AG04450 (cell line): ENCODE data around the gene TTC3. TPM values are rescaled to one million over a fixed set of nuclear protein-coding genes. Genes with fewer than 3 reads are reported as not detected.

Source experiments
- CTCF ChIA-PET: fragments of 300-600, 350-600 bp; formaldehyde crosslinking; extraction: SDS; loops from one replicate; lab custom pipeline; 2022; ENCODE audit warnings: antibody characterized with exemption, inconsistent platforms; lab: Charles Lee
- POLR2A ChIA-PET: fragments of 350-600 bp; formaldehyde crosslinking; extraction: SDS; loops from one replicate; lab custom pipeline; 2021; ENCODE audit warnings: antibody characterized with exemption, inconsistent platforms; lab: Yijun Ruan, JAX
- DNase-seq: peaks from one replicate; pipeline ENCODE4 v3.0.0-alpha.2; 2011; ENCODE audit warnings: low read depth, low spot score
- H3K27ac ChIP-seq: one replicate; pipeline ENCODE4 v1.5.1; 2012; ENCODE audit warnings: low read depth, low read length, control low read depth
- H3K27me3 ChIP-seq: one replicate; pipeline ENCODE4 v1.6.0; 2012; ENCODE audit warnings: low read length; ENCODE audit not compliant: control insufficient read depth, insufficient read depth
- H3K4me3 ChIP-seq: 2 replicates; pipeline ENCODE4 v1.5.1; 2011; ENCODE audit warnings: mild to moderate bottlenecking, low read depth, low read length, control low read depth
- H3K9me3 ChIP-seq: 2 replicates; pipeline ENCODE4 v1.5.1; 2012; ENCODE audit warnings: low read length; ENCODE audit not compliant: control insufficient read depth, insufficient read depth
- CTCF ChIP-seq: IDR thresholded peaks from 2 replicates; pipeline ENCODE4 v1.5.1; 2011; ENCODE audit warnings: low read depth, low read length, control low read depth, inconsistent platforms
- polyA plus RNA-seq: library from polyadenylated mRNA; depleted of rRNA; stranded (reverse); fragments of >200 nt; gene quantifications from 2 replicates; pipeline ENCODE4 v1.2.3, GENCODE V29; 2011

Gene TTC3
- polyA plus RNA-seq, 1 experiment = 224 TPM

DNA sequence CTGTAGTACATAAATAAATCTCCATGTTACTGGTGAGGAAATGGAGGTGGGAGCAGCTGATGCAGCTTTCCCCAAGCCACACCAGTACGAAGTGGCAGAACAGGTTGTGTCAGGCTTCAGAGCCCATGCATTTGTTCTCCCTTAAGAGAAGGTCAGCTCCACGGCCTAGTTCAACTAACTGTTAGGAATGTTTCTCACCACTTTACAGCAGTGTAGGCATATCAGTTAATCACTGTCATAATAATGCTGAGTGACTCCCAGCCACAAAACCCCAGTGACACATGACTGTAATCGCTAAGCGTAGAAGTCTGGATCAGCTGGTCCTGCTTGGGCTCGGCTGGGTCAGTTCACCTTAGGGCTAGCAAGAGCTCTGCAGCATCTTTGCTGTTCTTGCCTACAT is 103.7 kb downstream of the TTC3 start:
- ChIA-PET CTCF (no interaction called here), POLR2A (no interaction called here)
- H3K27me3 ChIP-seq = no peaks in the 10 kb centered on the region
- H3K4me3 ChIP-seq = no peak overlapping the region
- no peak for TF ChIP-seq CTCF
- H3K27ac ChIP-seq = no peak overlapping the region
- H3K9me3 ChIP-seq = no peaks in the 10 kb centered on the region
- DNase-seq = no peak

DNA sequence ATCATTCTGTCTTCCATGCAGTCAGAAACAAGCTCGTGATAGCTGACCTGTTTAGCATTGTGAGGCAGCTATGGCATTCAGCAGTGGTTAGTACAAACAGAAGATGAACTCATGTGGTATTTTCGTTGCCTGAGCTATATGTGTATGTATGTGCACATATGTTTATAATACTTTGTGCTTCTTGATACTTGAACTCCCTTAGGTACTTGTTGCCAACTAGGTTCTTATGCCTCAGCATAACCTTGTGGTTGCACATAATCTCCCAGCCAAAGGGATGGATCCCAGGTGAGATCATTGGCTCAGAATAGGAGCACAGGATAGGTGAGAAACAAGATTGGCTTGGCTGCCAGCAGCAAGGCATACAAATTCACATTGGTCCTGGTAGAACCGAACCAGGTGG is 108.0 kb downstream of the TTC3 start:
- CTCF ChIA-PET = interaction anchor here (0.6 kb wide), 1 partner anchor 70 kb away, joined by 4 read pairs; no protein-coding TSS in a partner anchor

DNA sequence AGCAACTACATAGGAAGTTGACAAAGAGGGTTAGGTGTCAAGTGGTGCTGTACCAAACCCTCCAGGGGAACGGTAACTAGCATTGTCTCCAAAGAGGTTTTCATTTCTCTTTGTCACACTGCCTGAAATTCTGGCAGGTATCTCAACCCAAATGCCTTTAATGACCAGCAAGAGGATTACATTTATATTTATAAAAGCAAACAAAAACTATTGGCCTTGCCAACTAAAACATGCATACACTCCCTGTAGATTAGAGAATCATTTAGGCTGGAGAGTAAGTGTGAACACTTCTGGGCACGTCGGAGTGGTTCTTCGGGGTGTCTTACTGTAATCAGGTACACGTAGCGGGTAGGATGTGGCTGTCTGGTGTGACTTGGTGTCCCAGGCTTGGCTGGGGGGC is 109.2 kb downstream of the TTC3 start:
- no peak for DNase-seq
- H3K4me3 ChIP-seq = no peak overlapping the region
- no peaks in the 10 kb centered on the region for H3K9me3 ChIP-seq
- ChIA-PET CTCF (no interaction called here), POLR2A (no interaction called here)
- no peak for TF ChIP-seq CTCF
- no peak overlapping the region for H3K27ac ChIP-seq
- no peaks in the 10 kb centered on the region for H3K27me3 ChIP-seq

More for the DNA sequence above, 108.0 kb downstream of the TTC3 start:
- POLR2A ChIA-PET = no interaction called here
- Histone ChIP-seq H3K27ac (no peak overlapping the region), H3K9me3 (no peaks in the 10 kb centered on the region), H3K4me3 (no peak overlapping the region), H3K27me3 (no peaks in the 10 kb centered on the region)
- DNase-seq = no peak
- no peak for TF ChIP-seq CTCF

DNA sequence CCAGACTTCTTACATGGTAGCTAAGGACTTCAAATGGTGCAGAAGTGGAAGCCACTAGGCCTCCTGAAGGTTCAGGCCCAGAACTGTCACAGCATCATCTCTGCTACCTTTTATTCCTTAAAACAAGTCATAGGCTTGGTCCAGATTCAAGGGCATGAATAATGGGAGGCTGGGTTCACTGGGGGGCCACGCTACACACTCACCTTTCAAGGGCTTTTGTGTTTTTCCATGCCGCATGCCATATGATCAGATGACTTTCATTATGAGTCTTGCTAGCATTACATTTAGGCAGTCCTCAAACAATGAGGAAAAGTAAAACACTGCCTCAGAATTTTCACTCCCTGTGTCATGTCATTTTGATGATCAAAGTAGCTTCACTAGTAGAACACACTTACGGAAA is 110.7 kb downstream of the TTC3 start:
- no peak overlapping the region for H3K27ac ChIP-seq
- no peaks in the 10 kb centered on the region for H3K27me3 ChIP-seq
- ChIA-PET CTCF (no interaction called here), POLR2A (interaction anchor here (0.6 kb wide), 1 partner anchor 9 kb away, joined by 5 read pairs; no protein-coding TSS in a partner anchor)
- no peak for TF ChIP-seq CTCF
- H3K9me3 ChIP-seq = no peaks in the 10 kb centered on the region
- no peak for DNase-seq
- H3K4me3 ChIP-seq = no peak overlapping the region

DNA sequence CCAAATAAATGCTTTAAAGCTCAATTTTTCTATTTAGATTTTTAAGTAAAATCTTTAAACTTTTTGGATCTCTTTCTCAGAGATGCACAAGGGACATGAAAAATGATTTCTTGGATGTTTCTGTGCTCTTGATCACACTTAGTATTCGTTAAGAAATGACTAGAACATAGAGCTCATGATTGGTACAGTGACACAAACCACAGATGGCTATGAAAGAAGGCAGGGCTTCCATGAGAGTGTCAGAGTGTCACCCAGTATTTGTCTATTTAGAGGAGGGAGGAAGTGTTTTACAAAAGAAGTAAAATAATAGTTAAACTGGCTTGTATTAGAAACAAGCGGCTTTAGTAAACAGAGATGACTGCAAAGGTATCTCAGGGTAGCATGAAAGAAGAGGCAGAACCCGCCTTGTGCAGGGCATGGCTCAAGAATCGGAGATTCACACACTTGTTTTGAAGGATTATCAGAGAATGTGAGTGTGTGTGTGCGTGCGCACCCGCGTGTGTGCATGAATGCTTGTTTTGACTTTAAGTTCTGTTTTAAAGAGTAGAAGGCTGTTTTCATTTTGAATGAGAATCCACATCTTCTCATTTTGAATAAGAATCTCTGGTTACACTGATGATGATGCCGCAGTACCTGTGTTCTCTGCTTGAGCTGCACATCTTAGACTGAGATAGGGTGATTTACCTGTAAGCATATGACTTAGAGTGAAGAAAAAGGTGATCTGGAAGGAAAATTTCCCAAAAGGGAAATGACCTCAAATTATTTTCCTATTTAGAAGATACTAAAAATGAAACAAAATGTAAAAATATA is 111.9 kb downstream of the TTC3 start:
- CTCF ChIA-PET = no interaction called here
- TF ChIP-seq CTCF = no peak
- POLR2A ChIA-PET = no interaction called here

More for the DNA sequence above, 111.9 kb downstream of the TTC3 start:
- H3K27me3 ChIP-seq = no peaks in the 10 kb centered on the region
- no peak for DNase-seq
- no peaks in the 10 kb centered on the region for H3K9me3 ChIP-seq
- no peak overlapping the region for H3K27ac ChIP-seq
- H3K4me3 ChIP-seq = no peak overlapping the region
